Loucy (cell line): Measurements from ENCODE around the gene PCBP3.

ENCODE experiments used
- H2AFZ ChIP-seq: fragments of 200-600 bp; sonication (generic); 2 replicates; pipeline ENCODE4 v1.6.0; 2016; ENCODE audit warnings: antibody characterized with exemption, mild to moderate bottlenecking, low read length, moderate library complexity
- H3F3A ChIP-seq: fragments of 200-600 bp; 2 replicates; pipeline ENCODE4 v1.6.0; 2016; ENCODE audit warnings: antibody characterized with exemption, low read depth, mild to moderate bottlenecking
- H3K27me3 ChIP-seq: fragments of 200-600 bp; sonication (generic); 2 replicates; pipeline ENCODE4 v1.6.1; 2014; ENCODE audit warnings: low read length, mild to moderate bottlenecking; ENCODE audit not compliant: insufficient read depth, poor library complexity, severe bottlenecking
- H3K36me3 ChIP-seq: fragments of 200-600 bp; sonication (generic); 2 replicates; pipeline ENCODE4 v1.6.1; 2016; ENCODE audit warnings: low read length; ENCODE audit not compliant: insufficient read depth
- H3K4me1 ChIP-seq: fragments of 200-600 bp; sonication (generic); 2 replicates; pipeline ENCODE4 v1.5.1; 2014; ENCODE audit warnings: low read length, mild to moderate bottlenecking; ENCODE audit not compliant: insufficient read depth, poor library complexity, severe bottlenecking
- H3K4me2 ChIP-seq: fragments of 200-600 bp; sonication (generic); 2 replicates; pipeline ENCODE4 v1.6.0; 2014; ENCODE audit warnings: antibody characterized with exemption, low read length, low read depth, mild to moderate bottlenecking; ENCODE audit not compliant: poor library complexity, severe bottlenecking
- H3K4me3 ChIP-seq: fragments of 200-600 bp; sonication (generic); 2 replicates; pipeline ENCODE4 v1.5.1; 2014; ENCODE audit warnings: low read length, mild to moderate bottlenecking, mixed read lengths; ENCODE audit not compliant: poor library complexity, severe bottlenecking
- H3K79me2 ChIP-seq: fragments of 200-600 bp; sonication (generic); 2 replicates; pipeline ENCODE4 v1.6.1; 2014; ENCODE audit warnings: low read length; ENCODE audit not compliant: insufficient read depth
- H3K9ac ChIP-seq: fragments of 200-600 bp; sonication (generic); 2 replicates; pipeline ENCODE4 v1.6.0; 2014; ENCODE audit warnings: mild to moderate bottlenecking, low read depth, low read length, moderate library complexity; ENCODE audit not compliant: poor library complexity, severe bottlenecking
- H3K9me2 ChIP-seq: fragments of 200-600 bp; sonication (generic); replicated peaks from 2 replicates; pipeline ENCODE4 v1.6.1; 2016; ENCODE audit warnings: low read depth, low read length, mixed read lengths
- H3K9me3 ChIP-seq: fragments of 200-600 bp; sonication (generic); 2 replicates; pipeline ENCODE4 v1.6.1; 2014; ENCODE audit warnings: mild to moderate bottlenecking, antibody characterized with exemption, low read length, low read depth; ENCODE audit not compliant: insufficient read depth
- H4K20me1 ChIP-seq: fragments of 200-600 bp; sonication (generic); 2 replicates; pipeline ENCODE4 v1.6.0; 2014; ENCODE audit warnings: antibody characterized with exemption, low read length, mild to moderate bottlenecking; ENCODE audit not compliant: insufficient read depth, poor library complexity, severe bottlenecking
- CTCF ChIP-seq: fragments of 200-600 bp; sonication (generic); conservative IDR thresholded peaks from 2 replicates; pipeline ENCODE4 v1.5.1; 2014; ENCODE audit warnings: mild to moderate bottlenecking, antibody characterized with exemption, low read length
- EZH2phosphoT487 ChIP-seq: fragments of 200-600 bp; IDR thresholded peaks from 2 replicates; pipeline ENCODE4 v1.6.1; 2018; ENCODE audit warnings: antibody characterized with exemption, mild to moderate bottlenecking, moderate library complexity, borderline replicate concordance

The PCBP3 gene

DNA sequence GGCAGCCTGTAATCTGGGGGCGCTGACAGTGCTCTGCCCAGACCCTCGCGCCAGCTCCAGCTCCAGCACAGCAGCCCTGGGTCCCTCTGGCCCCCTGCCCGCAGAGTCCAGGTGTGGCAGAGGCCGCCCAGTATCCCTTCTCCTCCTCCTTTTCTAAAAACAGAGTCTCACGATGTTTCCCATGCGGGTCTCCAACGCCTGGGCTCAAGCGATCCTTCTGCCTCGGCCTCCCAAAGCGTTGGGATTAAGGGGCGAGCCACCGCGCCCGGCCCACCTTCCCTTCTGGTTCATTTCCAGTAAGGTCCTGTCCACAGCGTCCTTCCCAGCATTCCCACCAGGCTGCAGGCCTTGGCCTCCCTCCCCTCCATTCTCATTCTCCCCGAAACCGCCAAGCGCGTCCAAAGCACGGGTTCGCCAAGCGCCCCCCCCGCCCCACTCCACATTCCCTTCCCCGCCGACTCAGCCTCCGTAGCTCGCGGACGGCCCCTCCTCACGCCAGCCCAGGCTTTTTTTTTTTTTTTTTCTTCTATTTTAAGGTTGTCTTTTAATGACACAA, 2.0 kb upstream of the PCBP3 start:
- Histone ChIP-seq H3K27me3 (no peaks in the 10 kb centered on the region), H4K20me1 (peaks cover 19% of the 10 kb centered on the region), H3K79me2 (0 out of 2 replicates have a peak, but pooled peaks cover 4% of the 10 kb centered on the region), H3K9ac (no peak overlapping the region), H3K4me1 (peaks cover 15% of the 10 kb centered on the region), H3K4me2 (no peak overlapping the region), H3K36me3 (no peaks in the 10 kb centered on the region), H2AFZ (no peak overlapping the region), H3K4me3 (no peak overlapping the region), H3K9me3 (no peaks in the 10 kb centered on the region), H3F3A (no peaks in the 10 kb centered on the region), H3K9me2 (no peaks in the 10 kb centered on the region)
- TF ChIP-seq EZH2phosphoT487 (no peak), CTCF (no peak)

DNA sequence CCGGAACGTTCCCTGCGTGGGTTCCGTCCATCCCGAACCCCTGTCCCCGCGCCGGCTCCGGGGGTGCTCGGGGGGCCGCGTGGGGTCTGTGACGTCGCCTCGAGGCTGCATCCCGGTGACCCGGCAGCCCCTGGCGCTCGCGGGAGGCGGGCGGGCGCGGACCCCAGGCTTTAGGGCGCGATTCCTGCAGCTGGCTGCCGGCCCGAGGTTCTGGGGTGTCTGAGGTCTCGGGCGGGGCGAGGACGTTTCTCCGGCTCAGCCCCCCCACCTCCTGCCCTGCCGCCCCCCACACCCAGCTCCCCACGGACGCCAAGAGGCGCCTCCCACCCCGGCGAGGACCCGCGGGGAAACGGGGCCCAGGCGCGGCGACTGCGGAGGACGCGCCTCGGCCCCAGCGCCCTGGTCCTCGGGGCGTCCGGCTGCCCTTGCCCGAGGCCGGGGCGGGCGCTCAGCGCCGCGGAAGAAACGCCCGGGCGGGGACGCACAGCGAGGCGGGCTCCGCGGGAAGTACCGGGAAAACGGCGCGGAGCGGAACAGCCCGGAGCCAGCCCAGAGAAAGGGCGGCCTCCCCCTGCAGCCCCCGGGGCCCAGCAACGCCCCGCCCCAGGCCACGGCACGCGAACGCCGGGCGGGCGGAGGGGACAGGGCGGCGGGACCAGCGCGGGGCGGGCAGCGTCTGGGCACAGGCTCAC, 1.3 kb upstream of the PCBP3 start:
- TF ChIP-seq CTCF (no peak), EZH2phosphoT487 (no peak)
- Histone ChIP-seq H2AFZ (no peak overlapping the region), H3K9me2 (no peaks in the 10 kb centered on the region), H3K9me3 (no peaks in the 10 kb centered on the region), H3K4me3 (no peak overlapping the region), H3K4me2 (no peak overlapping the region), H4K20me1 (peaks cover 19% of the 10 kb centered on the region), H3K79me2 (0 out of 2 replicates have a peak, but pooled peaks cover 4% of the 10 kb centered on the region), H3F3A (no peaks in the 10 kb centered on the region), H3K9ac (no peak overlapping the region), H3K36me3 (no peaks in the 10 kb centered on the region), H3K27me3 (no peaks in the 10 kb centered on the region), H3K4me1 (peaks cover 15% of the 10 kb centered on the region)

- no peaks in the 10 kb centered on the region for H3F3A ChIP-seq
- H3K36me3 ChIP-seq, result no peaks in the 10 kb centered on the region
- no peak overlapping the region for H2AFZ ChIP-seq
- H3K79me2 ChIP-seq, result 0 out of 2 replicates have a peak, but pooled peaks cover 4% of the 10 kb centered on the region
- no peaks in the 10 kb centered on the region for H3K9me2 ChIP-seq
- H3K4me2 ChIP-seq, result peak overlapping the region; percentile 69
- H3K9ac ChIP-seq, result no peak overlapping the region
- H3K4me1 ChIP-seq, result peaks cover 15% of the 10 kb centered on the region
- peaks cover 19% of the 10 kb centered on the region for H4K20me1 ChIP-seq
- H3K4me3 ChIP-seq, result peak overlapping the region; percentile 70
- no peaks in the 10 kb centered on the region for H3K9me3 ChIP-seq
- no peaks in the 10 kb centered on the region for H3K27me3 ChIP-seq
- TF ChIP-seq CTCF (no peak), EZH2phosphoT487 (no peak)
These were observed 749 bp downstream of the PCBP3 start for GRCh38 chr21:45644041-45644906.
